ENCODE data around the gene NMD3. TPM values are rescaled to one million over a fixed set of nuclear protein-coding genes. Genes with fewer than 3 reads are reported as not detected.
"Not testable (repeated sequence)": the region's sequence is repeated elsewhere in the genome, so short reads cannot be mapped to it uniquely, and the experiment has no call there.

The NMD3 gene
- polyA plus RNA-seq, 2 of the 4 experiments (the other 2 are of a cell fraction) = 53.4 to 66.5 TPM

GRCh38 chr3:161273589-161274218 lies 52.6 kb downstream of the NMD3 start:
- 29% methylated on average over 3 of the region's 3 CpGs for WGBS (ENCODE audit: missing lambda C conversion rate)
- FAIRE-seq (no peak), ATAC-seq (no peak), DNase-seq (ENCODE audit: low read depth in 1 of 2, low spot score in 1 of 2) (peak in 1 of 2 experiments; percentile 49)
- H3K4me3 ChIP-seq = no peak overlapping the region
- H3K27ac ChIP-seq = no peak overlapping the region
- no peak for TF ChIP-seq RCOR1 (IDR thresholded peaks at IDR 0.05; ENCODE audit: low read depth, low read length)
- TF ChIP-seq RFX5 (IDR thresholded peaks at IDR 0.05) = no peak
- peak; percentile 78 for TF ChIP-seq SMC3 (IDR thresholded peaks at IDR 0.05)
- peak; percentile 75 for TF ChIP-seq CTCF (IDR thresholded peaks at IDR 0.05)
- no peak for TF ChIP-seq FOSL2 (IDR thresholded peaks at IDR 0.05)
- TF ChIP-seq FOSL2 (CRISPR knock-in tag; IDR thresholded peaks at IDR 0.05) = no peak
- TF ChIP-seq RAD21 (conservative IDR thresholded peaks at IDR 0.05 in 1 of 2, IDR thresholded peaks at IDR 0.05 in 1 of 2) = peak; percentile 61 to 71
- TF ChIP-seq SREBF2 (IDR thresholded peaks at IDR 0.05) = no peak
- CTCF ChIA-PET = interaction anchor here (0.9 to 1.9 kb wide), 6 partner anchors 13 to 350 kb away, joined by 3 to 8 read pairs (median 4); no protein-coding TSS in a partner anchor
- H3K9me3 ChIP-seq = peaks cover 10% of the 10 kb centered on the region; the same call in 2 of the 3 replicates
- no peak overlapping the region for H3K4me2 ChIP-seq
- no peaks in the 10 kb centered on the region for H3K4me1 ChIP-seq
- POLR2A ChIA-PET = no interaction called here

DNA sequence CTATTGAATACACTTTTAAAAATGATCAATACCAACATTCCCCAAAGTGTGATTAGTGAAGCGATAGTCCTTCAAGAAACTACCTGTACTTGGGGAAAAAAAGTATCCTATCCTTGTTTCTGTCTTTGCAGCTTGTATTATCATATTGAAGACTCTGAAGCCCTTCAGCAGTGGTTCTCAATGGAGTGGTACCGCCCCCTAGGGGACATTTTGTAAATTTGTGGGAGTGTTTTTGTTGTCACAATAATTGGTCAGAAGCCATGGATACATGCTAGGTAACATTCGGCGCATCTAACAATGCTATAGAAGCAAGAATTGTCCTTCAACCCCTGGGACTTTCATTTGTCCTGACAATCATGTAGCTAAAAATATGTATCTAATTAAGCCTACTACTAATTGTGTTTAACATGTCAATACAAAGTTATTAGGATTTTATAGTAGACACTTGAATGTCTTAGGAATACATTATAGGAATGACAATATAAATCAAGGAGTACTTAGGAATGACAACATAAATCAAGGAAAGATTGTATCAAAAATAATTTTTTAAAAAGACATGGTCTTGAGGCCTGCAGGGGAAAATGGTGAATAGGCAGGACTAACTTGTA lies 53.7 kb downstream of the NMD3 start:
- ATAC-seq (peak in 1 of 2 experiments; percentile 53; a peak in 3 of 6 replicates), DNase-seq (ENCODE audit: low read depth in 1 of 2, low spot score in 1 of 2) (peak in 1 of 2 experiments; percentile 39), FAIRE-seq (no peak)
- Histone ChIP-seq H3K4me1 (no peaks in the 10 kb centered on the region), H3K27ac (no peak overlapping the region), H3K4me3 (no peak overlapping the region), H3K4me2 (no peak overlapping the region), H3K9me3 (peaks cover 13% of the 10 kb centered on the region)
- ChIA-PET CTCF (interaction anchor here (0.7 to 2.8 kb wide), 13 partner anchors 13 to 351 kb away, joined by 3 to 13 read pairs (median 5); partner anchors contain the start of gene SPTSSB), POLR2A (no interaction called here)
- 75% methylated on average over 4 of the region's 4 CpGs for WGBS (ENCODE audit: missing lambda C conversion rate)
- TF ChIP-seq RAD21 (conservative IDR thresholded peaks at IDR 0.05 in 1 of 2, IDR thresholded peaks at IDR 0.05 in 1 of 2) (peak; percentile 4 to 42; a peak in 2 of 5 replicates), CTCF (IDR thresholded peaks at IDR 0.05) (peak; percentile 26; the same call in 1 of the 3 replicates), HDAC2 (IDR thresholded peaks at IDR 0.05) (no peak), GATA3 (IDR thresholded peaks at IDR 0.05; ENCODE audit: borderline replicate concordance) (no peak), FOSL2 (IDR thresholded peaks at IDR 0.05) (no peak), FOSL2 (CRISPR knock-in tag; IDR thresholded peaks at IDR 0.05) (no peak), NPAS2 (CRISPR knock-in tag; IDR thresholded peaks at IDR 0.05; ENCODE audit: borderline replicate concordance) (no peak), PHF8 (IDR thresholded peaks at IDR 0.05; ENCODE audit: borderline replicate concordance, low read depth) (no peak), POLR2A (IDR thresholded peaks at IDR 0.05; ENCODE audit: low read length) (no peak), TP53 (CRISPR knock-in tag; IDR thresholded peaks at IDR 0.05) (no peak)

- DNase-seq (ENCODE audit: low read depth in 1 of 2, low spot score in 1 of 2) = no peak
- Histone ChIP-seq H3K4me2 (no peak overlapping the region), H3K9me3 (peaks cover 20% of the 10 kb centered on the region), H3K4me1 (no peaks in the 10 kb centered on the region), H3K27ac (no peak overlapping the region), H3K4me3 (no peak overlapping the region)
- no peak for ATAC-seq
- POLR2A ChIA-PET = no interaction called here
- no peak for FAIRE-seq
- TF ChIP-seq BCL3 (IDR thresholded peaks at IDR 0.05) (no peak), NPAS2 (CRISPR knock-in tag; IDR thresholded peaks at IDR 0.05; ENCODE audit: borderline replicate concordance) (no peak), ZC3H11A (IDR thresholded peaks at IDR 0.05) (no peak), HOXB5 (CRISPR knock-in tag; IDR thresholded peaks at IDR 0.05) (no peak), SMC3 (IDR thresholded peaks at IDR 0.05) (no peak), CBX2 (IDR thresholded peaks at IDR 0.05; ENCODE audit: borderline replicate concordance, low read depth) (no peak), PHF8 (IDR thresholded peaks at IDR 0.05; ENCODE audit: borderline replicate concordance, low read depth) (no peak), CBX8 (IDR thresholded peaks at IDR 0.05) (no peak)
- TF ChIP-seq, protein P1, sequence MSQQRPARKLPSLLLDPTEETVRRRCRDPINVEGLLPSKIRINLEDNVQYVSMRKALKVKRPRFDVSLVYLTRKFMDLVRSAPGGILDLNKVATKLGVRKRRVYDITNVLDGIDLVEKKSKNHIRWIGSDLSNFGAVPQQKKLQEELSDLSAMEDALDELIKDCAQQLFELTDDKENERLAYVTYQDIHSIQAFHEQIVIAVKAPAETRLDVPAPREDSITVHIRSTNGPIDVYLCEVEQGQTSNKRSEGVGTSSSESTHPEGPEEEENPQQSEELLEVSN (IDR thresholded peaks at IDR 0.05; ENCODE audit: borderline replicate concordance, low read depth) = no peak
- 83% methylated on average over 2 of the region's 2 CpGs for WGBS (ENCODE audit: missing lambda C conversion rate)
- CTCF ChIA-PET = interaction anchor here (0.9 to 2.8 kb wide), 6 partner anchors 12 to 169 kb away, joined by 3 to 13 read pairs (median 4); no protein-coding TSS in a partner anchor
These were observed 54.8 kb downstream of the NMD3 start for GRCh38 chr3:161275919-161276318.

- H3K27ac ChIP-seq; CTCF ChIA-PET; DNase-seq (ENCODE audit: low read depth in 1 of 2, low spot score in 1 of 2); H3K4me3 ChIP-seq; POLR2A ChIA-PET; FAIRE-seq; H3K4me1 ChIP-seq; H3K4me2 ChIP-seq; ATAC-seq: not testable (repeated sequence)
- H3K9me3 ChIP-seq = peaks cover 18% of the 10 kb centered on the region
- 74% methylated on average over 4 of the region's 4 CpGs for WGBS (ENCODE audit: missing lambda C conversion rate)
These were observed 61.3 kb downstream of the NMD3 start for GRCh38 chr3:161282387-161282786.
